SK-N-SH (cell line): ENCODE data around the gene ELMO1.

ENCODE experiments used
- ELF1 ChIP-seq: IDR thresholded peaks from 2 replicates; pipeline ENCODE4 v1.4.0; 2012
- EZH2phosphoT487 ChIP-seq: fragments of 200-600 bp; sonication (generic); IDR thresholded peaks from 2 replicates; pipeline ENCODE4 v1.6.1; 2017; ENCODE audit warnings: low read depth, mixed run types, mild to moderate bottlenecking, antibody characterized with exemption, moderate library complexity, borderline replicate concordance
- FOSL2 ChIP-seq: IDR thresholded peaks from 2 replicates; pipeline ENCODE4 v1.4.0; 2012; ENCODE audit warnings: low read depth, mild to moderate bottlenecking, moderate library complexity, borderline replicate concordance
- GATA2 ChIP-seq: sonication (generic); formaldehyde crosslinking; IDR thresholded peaks from 2 replicates; pipeline ENCODE4 v1.5.0; 2020; ENCODE audit warnings: mild to moderate bottlenecking, missing genetic modification reagents
- MEF2A ChIP-seq: IDR thresholded peaks from 2 replicates; pipeline ENCODE4 v1.4.0; 2012; ENCODE audit warnings: low read depth, borderline replicate concordance
- POLR2AphosphoS5 ChIP-seq: IDR thresholded peaks from 2 replicates; pipeline ENCODE4 v1.6.1; 2012; ENCODE audit warnings: low read depth, low read length
- RCOR1 ChIP-seq: fragments of 150-350 bp; IDR thresholded peaks from 2 replicates; pipeline ENCODE4 v1.6.1; 2017; ENCODE audit warnings: antibody characterized with exemption, low read length
- SIN3A ChIP-seq: IDR thresholded peaks from 2 replicates; pipeline ENCODE4 v1.6.1; 2012; ENCODE audit warnings: low read depth, mild to moderate bottlenecking, low read length, moderate library complexity, borderline replicate concordance
- TAF1 ChIP-seq: IDR thresholded peaks from 2 replicates; pipeline ENCODE4 v1.6.1; 2012; ENCODE audit warnings: low read depth, mild to moderate bottlenecking, low read length, moderate library complexity, borderline replicate concordance
- YY1 ChIP-seq: IDR thresholded peaks from 2 replicates; pipeline ENCODE4 v1.4.0; 2012; ENCODE audit warnings: low read depth, mild to moderate bottlenecking
- TF ChIP-seq, protein P1 (sequence below): fragments of 200-600 bp; sonication (generic); IDR thresholded peaks from 2 replicates; pipeline ENCODE4 v1.6.1; 2017; ENCODE audit warnings: antibody characterized with exemption, mild to moderate bottlenecking, moderate library complexity
- TF ChIP-seq, protein P2 (sequence below): fragments of 150-350 bp; IDR thresholded peaks from 2 replicates; pipeline ENCODE4 v1.6.1; 2016; ENCODE audit warnings: mild to moderate bottlenecking, low read depth, low read length
- TF ChIP-seq, protein P3 (sequence below): IDR thresholded peaks from 2 replicates; pipeline ENCODE4 v1.4.0; 2012; ENCODE audit warnings: low read depth, borderline replicate concordance

DNA sequence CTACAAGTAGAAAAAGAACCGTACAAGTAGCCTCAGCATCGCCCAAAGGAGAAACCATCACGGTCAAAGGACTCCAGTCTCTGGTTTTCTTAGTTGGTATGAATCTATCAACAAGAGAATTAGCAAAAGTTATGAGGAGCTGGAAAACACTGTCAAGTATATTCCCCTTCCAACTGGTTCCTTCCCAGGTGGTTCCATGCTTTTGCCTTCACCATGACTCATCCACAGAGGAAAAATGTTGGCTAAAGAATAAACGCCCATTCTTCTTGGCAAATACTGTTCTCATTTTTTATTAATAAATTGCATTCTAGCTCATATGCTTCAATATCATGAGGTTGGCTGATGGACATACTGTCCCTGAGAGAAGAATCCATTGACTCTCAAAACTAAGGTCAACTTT, 6.4 kb downstream of the ELMO1 start:
- TF ChIP-seq, protein P1, sequence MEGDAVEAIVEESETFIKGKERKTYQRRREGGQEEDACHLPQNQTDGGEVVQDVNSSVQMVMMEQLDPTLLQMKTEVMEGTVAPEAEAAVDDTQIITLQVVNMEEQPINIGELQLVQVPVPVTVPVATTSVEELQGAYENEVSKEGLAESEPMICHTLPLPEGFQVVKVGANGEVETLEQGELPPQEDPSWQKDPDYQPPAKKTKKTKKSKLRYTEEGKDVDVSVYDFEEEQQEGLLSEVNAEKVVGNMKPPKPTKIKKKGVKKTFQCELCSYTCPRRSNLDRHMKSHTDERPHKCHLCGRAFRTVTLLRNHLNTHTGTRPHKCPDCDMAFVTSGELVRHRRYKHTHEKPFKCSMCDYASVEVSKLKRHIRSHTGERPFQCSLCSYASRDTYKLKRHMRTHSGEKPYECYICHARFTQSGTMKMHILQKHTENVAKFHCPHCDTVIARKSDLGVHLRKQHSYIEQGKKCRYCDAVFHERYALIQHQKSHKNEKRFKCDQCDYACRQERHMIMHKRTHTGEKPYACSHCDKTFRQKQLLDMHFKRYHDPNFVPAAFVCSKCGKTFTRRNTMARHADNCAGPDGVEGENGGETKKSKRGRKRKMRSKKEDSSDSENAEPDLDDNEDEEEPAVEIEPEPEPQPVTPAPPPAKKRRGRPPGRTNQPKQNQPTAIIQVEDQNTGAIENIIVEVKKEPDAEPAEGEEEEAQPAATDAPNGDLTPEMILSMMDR: no peak
- TF ChIP-seq TAF1 (no peak), FOSL2 (no peak), RCOR1 (no peak), MEF2A (no peak), GATA2 (CRISPR knock-in tag) (no peak), ELF1 (no peak), SIN3A (no peak), EZH2phosphoT487 (no peak), YY1 (no peak), POLR2AphosphoS5 (no peak)
- TF ChIP-seq, protein P2, sequence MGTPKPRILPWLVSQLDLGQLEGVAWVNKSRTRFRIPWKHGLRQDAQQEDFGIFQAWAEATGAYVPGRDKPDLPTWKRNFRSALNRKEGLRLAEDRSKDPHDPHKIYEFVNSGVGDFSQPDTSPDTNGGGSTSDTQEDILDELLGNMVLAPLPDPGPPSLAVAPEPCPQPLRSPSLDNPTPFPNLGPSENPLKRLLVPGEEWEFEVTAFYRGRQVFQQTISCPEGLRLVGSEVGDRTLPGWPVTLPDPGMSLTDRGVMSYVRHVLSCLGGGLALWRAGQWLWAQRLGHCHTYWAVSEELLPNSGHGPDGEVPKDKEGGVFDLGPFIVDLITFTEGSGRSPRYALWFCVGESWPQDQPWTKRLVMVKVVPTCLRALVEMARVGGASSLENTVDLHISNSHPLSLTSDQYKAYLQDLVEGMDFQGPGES: no peak
- TF ChIP-seq, protein P3, sequence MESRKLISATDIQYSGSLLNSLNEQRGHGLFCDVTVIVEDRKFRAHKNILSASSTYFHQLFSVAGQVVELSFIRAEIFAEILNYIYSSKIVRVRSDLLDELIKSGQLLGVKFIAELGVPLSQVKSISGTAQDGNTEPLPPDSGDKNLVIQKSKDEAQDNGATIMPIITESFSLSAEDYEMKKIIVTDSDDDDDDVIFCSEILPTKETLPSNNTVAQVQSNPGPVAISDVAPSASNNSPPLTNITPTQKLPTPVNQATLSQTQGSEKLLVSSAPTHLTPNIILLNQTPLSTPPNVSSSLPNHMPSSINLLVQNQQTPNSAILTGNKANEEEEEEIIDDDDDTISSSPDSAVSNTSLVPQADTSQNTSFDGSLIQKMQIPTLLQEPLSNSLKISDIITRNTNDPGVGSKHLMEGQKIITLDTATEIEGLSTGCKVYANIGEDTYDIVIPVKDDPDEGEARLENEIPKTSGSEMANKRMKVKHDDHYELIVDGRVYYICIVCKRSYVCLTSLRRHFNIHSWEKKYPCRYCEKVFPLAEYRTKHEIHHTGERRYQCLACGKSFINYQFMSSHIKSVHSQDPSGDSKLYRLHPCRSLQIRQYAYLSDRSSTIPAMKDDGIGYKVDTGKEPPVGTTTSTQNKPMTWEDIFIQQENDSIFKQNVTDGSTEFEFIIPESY: no peak
